Lower leg skin (tissue), 3 donors: Measurements from ENCODE around the gene MYOD1.

Experiments used
- POLR2A ChIP-seq, 2 donors: fragments of 450-650 bp; IDR thresholded peaks; one replicate each; pipeline ENCODE4 v1.6.1; 2016 to 2017; ENCODE audit warnings: antibody characterized with exemption in 2 of 2, mild to moderate bottlenecking in 1 of 2, moderate library complexity in 1 of 2
- TF ChIP-seq, protein P1 (sequence below), 3 donors: fragments of 450-650 bp; IDR thresholded peaks; one replicate each; pipeline ENCODE4 v1.5.1; 2016; ENCODE audit warnings: antibody characterized with exemption in 3 of 3, mild to moderate bottlenecking in 3 of 3, moderate library complexity in 2 of 3

DNA sequence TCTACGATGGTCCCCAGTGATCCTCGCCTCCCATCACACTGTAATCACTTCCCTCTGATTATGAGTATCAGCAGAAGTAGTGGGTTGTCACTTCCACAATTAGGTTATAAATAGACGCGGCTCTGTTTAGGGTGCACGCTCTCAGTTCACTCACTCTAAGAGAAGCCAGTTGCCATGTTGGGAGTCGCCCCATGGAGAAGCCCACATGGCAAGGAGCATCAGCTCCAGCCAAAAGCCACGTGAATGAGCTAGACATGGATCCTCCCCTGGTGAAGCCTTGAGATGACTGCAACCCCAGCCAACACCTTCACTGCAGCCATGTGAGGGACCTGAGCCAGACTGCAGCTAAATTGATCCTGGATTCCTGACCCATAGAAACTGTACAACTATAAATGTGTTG is 26.4 kb upstream of the MYOD1 start:
- no peak for TF ChIP-seq POLR2A (IDR thresholded peaks at IDR 0.05)
- TF ChIP-seq, protein P1, sequence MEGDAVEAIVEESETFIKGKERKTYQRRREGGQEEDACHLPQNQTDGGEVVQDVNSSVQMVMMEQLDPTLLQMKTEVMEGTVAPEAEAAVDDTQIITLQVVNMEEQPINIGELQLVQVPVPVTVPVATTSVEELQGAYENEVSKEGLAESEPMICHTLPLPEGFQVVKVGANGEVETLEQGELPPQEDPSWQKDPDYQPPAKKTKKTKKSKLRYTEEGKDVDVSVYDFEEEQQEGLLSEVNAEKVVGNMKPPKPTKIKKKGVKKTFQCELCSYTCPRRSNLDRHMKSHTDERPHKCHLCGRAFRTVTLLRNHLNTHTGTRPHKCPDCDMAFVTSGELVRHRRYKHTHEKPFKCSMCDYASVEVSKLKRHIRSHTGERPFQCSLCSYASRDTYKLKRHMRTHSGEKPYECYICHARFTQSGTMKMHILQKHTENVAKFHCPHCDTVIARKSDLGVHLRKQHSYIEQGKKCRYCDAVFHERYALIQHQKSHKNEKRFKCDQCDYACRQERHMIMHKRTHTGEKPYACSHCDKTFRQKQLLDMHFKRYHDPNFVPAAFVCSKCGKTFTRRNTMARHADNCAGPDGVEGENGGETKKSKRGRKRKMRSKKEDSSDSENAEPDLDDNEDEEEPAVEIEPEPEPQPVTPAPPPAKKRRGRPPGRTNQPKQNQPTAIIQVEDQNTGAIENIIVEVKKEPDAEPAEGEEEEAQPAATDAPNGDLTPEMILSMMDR (IDR thresholded peaks at IDR 0.05): no peak
